A673 (cell line): ENCODE data around the gene SPARCL1. TPM values are rescaled to one million over a fixed set of nuclear protein-coding genes. Genes with fewer than 3 reads are reported as not detected.

Experiments used
- BruUV-seq: library from RNA; stranded (reverse); fragments of 400-500 nt; replicated peaks from 2 replicates; lab custom pipeline; 2021; lab: Mats Ljungman, UMichigan
- CTCF ChIA-PET: fragments of 300-600 bp; sonication (Branson Sonifier 250); formaldehyde crosslinking; loops from one replicate; lab custom pipeline; 2022; ENCODE audit warnings: antibody characterized with exemption; lab: Charles Lee
- POLR2A ChIA-PET: fragments of 300-600 bp; sonication (Branson Sonifier 250); formaldehyde crosslinking; loops from one replicate; lab custom pipeline; 2022; ENCODE audit warnings: antibody characterized with exemption; ENCODE audit not compliant: low non-redundant PET; lab: Charles Lee
- DNase-seq: peaks from one replicate; pipeline ENCODE4 v3.0.0-alpha.2; 2015; ENCODE audit warnings: low spot score
- H3K27ac ChIP-seq: fragments of 200-600 bp; sonication (generic); 2 replicates; pipeline ENCODE4 v1.5.1; 2016; ENCODE audit warnings: mixed run types, low read depth, mild to moderate bottlenecking, mixed read lengths, antibody characterized with exemption, low read length; ENCODE audit not compliant: poor library complexity, severe bottlenecking
- H3K27me3 ChIP-seq: fragments of 200-600 bp; sonication (generic); replicated peaks from 2 replicates; pipeline ENCODE4 v1.6.1; 2017; ENCODE audit warnings: mixed run types, low read depth, mild to moderate bottlenecking, mixed read lengths, antibody characterized with exemption, low read length; ENCODE audit not compliant: insufficient read depth, poor library complexity
- H3K36me3 ChIP-seq: fragments of 200-600 bp; sonication (generic); 2 replicates; pipeline ENCODE4 v1.6.1; 2016; ENCODE audit warnings: mixed run types, mild to moderate bottlenecking, mixed read lengths, antibody characterized with exemption, low read length; ENCODE audit not compliant: insufficient read depth, poor library complexity, severe bottlenecking
- H3K4me1 ChIP-seq: fragments of 200-600 bp; sonication (generic); 2 replicates; pipeline ENCODE4 v1.6.1; 2017; ENCODE audit warnings: mixed run types, mild to moderate bottlenecking, mixed read lengths, antibody characterized with exemption, low read length; ENCODE audit not compliant: insufficient read depth, poor library complexity, severe bottlenecking
- H3K4me3 ChIP-seq: fragments of 200-600 bp; sonication (generic); 2 replicates; pipeline ENCODE4 v1.5.1; 2016; ENCODE audit warnings: low read depth, mixed run types, mild to moderate bottlenecking, mixed read lengths, low read length; ENCODE audit not compliant: poor library complexity, severe bottlenecking
- H3K9me3 ChIP-seq: fragments of 200-600 bp; sonication (generic); 2 replicates; pipeline ENCODE4 v1.6.1; 2016; ENCODE audit warnings: mixed run types, low read depth, mild to moderate bottlenecking, mixed read lengths, antibody characterized with exemption, low read length; ENCODE audit not compliant: poor library complexity, severe bottlenecking
- CTCF ChIP-seq: fragments of 300-800, 200-600 bp; sonication (generic); conservative IDR thresholded peaks from 2 replicates; pipeline ENCODE4 v1.5.1; 2017; ENCODE audit warnings: low read depth, mild to moderate bottlenecking, antibody characterized with exemption, low read length, moderate library complexity, mixed read lengths
- EZH2 ChIP-seq: fragments of 200-600 bp; sonication (generic); IDR thresholded peaks from 2 replicates; pipeline ENCODE4 v1.6.1; 2017; ENCODE audit warnings: borderline replicate concordance, low read depth, mild to moderate bottlenecking, mixed read lengths, antibody characterized with exemption, low read length; ENCODE audit not compliant: poor library complexity, severe bottlenecking
- intact Hi-C: fragments of 100-400 bp; cut with micrococcal nuclease; formaldehyde crosslinking; loops from one replicate; pipeline ENCODE4 v1.10.0; 2022; ENCODE audit not compliant: unreplicated experiment
- total RNA-seq: library from RNA; stranded (reverse); gene quantifications from 2 replicates; pipeline ENCODE4 v1.2.3, GENCODE V29; 2021

The SPARCL1 gene
- total RNA-seq, 1 experiment from 2014 or later: 1.1 TPM

GRCh38 chr4:87566276-87566675 is 37.1 kb upstream of the SPARCL1 start:
- TF ChIP-seq EZH2 (no peak), CTCF (no peak)
- CTCF ChIA-PET: no interaction called here
- Histone ChIP-seq H3K9me3 (no peaks in the 10 kb centered on the region), H3K4me3 (no peak overlapping the region), H3K27ac (no peak overlapping the region), H3K4me1 (no peaks in the 10 kb centered on the region), H3K36me3 (no peaks in the 10 kb centered on the region), H3K27me3 (no peaks in the 10 kb centered on the region)
- no TSS peak for BruUV-seq
- intact Hi-C loops: no loop called here
- no peak for DNase-seq
- POLR2A ChIA-PET: no interaction called here

GRCh38 chr4:87565746-87566145 is 36.6 kb upstream of the SPARCL1 start:
- Histone ChIP-seq H3K4me3 (no peak overlapping the region), H3K9me3 (no peaks in the 10 kb centered on the region), H3K27ac (no peak overlapping the region), H3K27me3 (no peaks in the 10 kb centered on the region), H3K4me1 (no peaks in the 10 kb centered on the region), H3K36me3 (no peaks in the 10 kb centered on the region)
- CTCF ChIA-PET: no interaction called here
- BruUV-seq: no TSS peak
- intact Hi-C loops: no loop called here
- no peak for DNase-seq
- TF ChIP-seq CTCF (no peak), EZH2 (no peak)
- POLR2A ChIA-PET: no interaction called here

- Histone ChIP-seq H3K27ac (no peak overlapping the region), H3K4me3 (no peak overlapping the region), H3K36me3 (no peaks in the 10 kb centered on the region), H3K9me3 (no peaks in the 10 kb centered on the region), H3K4me1 (no peaks in the 10 kb centered on the region), H3K27me3 (no peaks in the 10 kb centered on the region)
- POLR2A ChIA-PET: no interaction called here
- no peak for DNase-seq
- CTCF ChIA-PET: no interaction called here
- no peak for TF ChIP-seq EZH2
- TF ChIP-seq CTCF: no peak
- intact Hi-C loops: no loop called here
- no TSS peak for BruUV-seq
These were observed 31.6 kb upstream of the SPARCL1 start for GRCh38 chr4:87560802-87561201.
